ENCODE measurements around the gene PPFIBP2.
A peak's percentile ranks its signal among the peaks of the same experiment; 100 is the strongest.

PPFIBP2 gene

DNA sequence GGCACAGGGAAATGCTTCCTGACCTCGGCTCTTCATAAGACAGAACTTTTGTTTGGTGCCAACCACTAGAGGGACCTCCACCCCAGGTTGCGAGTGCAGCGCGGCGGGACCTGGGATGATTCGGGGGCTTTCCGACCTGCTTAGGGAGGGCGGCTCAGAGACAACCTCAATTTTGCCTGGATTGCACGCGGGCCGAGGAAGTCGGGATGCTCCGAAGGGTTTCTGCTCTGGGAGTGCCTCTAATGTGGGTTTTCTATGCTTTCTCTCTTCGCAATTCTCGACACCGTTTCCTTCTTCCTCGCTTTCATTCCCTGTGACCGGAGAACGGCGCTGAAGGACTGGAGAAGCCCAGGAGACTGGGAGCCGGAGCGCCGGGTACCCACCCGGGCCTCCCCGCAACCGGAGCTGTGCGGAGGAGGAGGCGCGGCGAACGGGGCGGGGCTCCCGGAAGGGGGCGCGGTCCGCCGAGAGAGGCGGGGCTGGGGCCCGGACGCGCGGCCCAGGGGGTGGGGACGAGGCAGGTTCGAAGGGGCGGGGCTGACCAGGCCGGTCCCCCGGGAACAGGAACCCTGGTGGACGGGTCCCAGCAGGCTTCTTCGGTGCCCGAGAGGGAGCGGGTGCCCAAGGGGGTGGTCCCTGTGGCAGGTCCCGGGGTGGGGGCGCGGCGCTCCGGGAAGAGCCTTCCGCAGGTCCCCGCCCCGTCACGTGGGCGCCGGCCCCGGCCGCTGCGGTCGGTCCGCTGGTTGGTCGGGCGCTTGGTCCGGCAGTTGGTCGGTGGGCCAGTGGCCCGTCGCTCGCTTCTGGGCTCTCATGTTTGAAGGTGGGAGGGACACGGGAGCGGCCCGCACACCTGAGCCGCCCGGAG lies at the start of gene PPFIBP2:
Gene PPFIBP2, plus strand, starts transcription at position 766 of the 865 bp plus-strand sequence. CDS start 35,477 bp downstream, outside the sequence.
- DNase-seq = peak; percentile 85

DNA sequence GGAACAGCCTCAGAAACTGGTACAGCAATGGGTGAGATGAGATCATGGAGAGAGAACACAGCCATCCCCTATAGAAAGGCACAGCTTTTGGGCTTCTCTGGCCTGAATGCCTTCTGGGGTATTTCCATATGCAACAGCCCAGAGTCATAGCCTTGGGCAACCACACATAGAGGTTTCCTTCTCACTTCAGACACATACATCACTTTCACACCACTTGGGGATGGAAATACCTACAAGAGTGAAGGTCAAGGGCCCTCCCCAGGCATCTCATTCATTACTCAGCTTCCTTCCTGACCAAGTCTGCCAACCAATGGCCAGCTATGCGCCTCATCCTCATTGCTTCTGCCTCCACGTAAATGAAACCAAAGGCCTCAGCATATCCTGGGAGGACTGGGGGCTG lies 46.1 kb upstream of the PPFIBP2 start:
- no peak for DNase-seq

DNA sequence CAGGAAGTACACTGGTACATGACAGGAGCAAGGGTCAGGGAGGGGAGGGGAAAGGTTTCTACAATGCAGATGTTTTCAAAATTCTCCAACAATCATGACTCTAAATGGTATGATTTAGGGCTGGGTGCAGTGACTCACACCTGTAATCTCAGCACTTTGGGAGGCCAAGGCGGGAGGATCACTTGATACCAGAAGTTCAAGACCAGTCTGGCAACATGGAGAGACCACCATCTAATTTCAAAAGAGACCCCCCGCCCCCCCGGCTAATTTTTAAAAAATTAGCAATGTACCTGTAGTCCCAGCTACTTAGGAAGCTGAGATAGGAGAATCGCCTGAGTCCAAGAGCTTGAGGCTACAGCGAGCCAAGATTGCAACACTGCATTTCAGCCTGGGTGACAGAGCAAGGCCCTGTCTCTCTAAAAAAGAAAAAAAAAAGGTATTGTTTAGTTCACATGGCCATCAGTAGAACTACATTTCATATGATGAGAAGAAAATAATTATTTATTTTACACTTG lies 44.4 kb upstream of the PPFIBP2 start:
- no peak for DNase-seq

DNA sequence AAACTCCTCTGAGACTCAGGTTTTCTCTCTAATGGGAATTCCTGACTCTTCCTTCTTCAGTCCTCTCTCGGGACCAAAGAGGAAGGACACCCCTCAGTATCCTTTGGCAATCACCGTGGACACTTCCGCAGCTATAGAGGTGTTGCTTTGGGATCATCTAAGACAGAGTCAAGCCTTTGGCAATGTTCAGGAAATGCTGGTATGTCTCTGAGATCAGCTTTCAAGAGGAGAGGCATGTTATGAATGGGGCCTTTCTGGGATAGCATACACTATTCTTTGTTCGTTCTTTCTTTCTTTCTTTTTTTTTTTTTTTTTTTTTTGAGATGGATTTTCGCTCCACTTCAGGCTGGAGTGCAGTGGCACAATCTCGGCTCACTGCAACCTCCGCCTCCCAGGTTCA lies 42.7 kb upstream of the PPFIBP2 start:
- no peak for DNase-seq

DNA sequence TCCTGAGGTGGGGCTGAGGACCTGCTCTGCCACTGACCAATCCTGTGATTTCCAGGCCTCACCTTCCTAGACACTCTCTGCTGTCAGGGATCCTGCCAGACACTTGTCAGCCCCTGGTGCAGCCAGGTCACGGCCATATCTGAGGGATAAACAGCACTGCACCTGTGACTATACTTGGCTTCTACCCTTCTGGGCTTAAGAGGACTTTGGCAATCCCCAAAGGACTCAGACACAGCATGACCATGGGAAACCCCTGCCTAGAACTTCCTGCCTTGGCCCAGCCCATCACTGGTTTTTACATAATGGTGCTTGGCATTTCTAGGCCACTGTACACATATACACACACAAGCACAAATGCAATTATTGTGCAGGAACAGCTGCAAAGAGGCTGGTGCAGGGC lies 40.1 kb upstream of the PPFIBP2 start:
- DNase-seq = no peak

DNA sequence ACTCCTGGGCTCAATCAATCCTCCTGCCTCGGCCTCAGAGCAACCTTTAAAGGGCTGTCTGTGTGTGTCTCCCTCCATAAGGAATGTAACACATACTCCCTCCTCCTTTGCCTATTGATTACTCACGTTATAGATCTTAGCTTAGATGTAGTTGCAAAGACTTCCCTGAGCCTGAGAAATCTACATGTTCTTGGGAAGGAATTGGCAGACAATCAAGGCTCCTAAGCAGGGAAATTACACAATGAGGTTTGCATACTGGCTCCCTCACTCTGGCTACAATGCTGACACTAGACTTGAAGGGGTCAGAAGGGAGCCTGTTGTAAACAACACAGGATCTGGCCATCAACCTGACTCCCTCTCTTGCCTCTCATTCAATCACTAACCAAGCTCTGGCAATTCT lies 33.7 kb upstream of the PPFIBP2 start:
- DNase-seq = no peak

DNA sequence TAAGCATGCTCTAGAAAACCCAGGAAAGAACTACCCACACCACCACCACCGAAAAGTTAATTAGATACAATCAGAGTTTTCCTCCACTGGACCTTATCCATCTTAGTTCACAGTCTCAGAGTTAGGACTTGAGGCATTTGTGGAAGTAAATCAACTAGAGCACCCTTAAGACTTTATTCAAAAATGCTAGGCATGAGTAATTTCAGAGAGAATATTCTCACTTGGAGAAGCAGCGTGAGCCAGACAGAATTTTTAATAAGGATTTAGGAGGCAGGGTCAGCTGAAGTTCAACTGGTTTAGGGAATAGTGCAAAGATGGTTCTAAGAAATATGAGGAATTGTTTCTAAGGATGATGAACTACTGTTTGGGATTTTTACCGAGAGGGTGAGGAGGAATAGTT lies 29.7 kb upstream of the PPFIBP2 start:
- no peak for DNase-seq

DNA sequence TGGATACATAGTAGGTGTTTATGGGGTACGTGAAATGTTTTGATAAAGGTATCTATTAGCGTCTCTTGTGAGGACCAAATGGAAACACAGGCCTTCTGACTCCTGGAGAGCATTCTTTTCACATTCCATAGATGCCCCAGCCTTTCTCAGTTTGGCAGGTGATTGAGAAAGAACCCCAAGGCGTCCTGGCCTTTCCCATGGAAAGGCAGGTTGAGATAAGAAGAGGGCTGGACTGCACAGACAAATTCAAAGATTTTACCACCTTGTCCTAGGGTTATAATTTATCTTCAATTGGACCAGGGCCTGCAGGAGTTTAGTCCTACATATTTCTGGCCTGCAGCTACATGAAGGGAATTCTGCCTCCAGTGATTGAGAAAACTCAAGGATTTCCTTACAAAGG lies 29.2 kb upstream of the PPFIBP2 start:
- no peak for DNase-seq

DNA sequence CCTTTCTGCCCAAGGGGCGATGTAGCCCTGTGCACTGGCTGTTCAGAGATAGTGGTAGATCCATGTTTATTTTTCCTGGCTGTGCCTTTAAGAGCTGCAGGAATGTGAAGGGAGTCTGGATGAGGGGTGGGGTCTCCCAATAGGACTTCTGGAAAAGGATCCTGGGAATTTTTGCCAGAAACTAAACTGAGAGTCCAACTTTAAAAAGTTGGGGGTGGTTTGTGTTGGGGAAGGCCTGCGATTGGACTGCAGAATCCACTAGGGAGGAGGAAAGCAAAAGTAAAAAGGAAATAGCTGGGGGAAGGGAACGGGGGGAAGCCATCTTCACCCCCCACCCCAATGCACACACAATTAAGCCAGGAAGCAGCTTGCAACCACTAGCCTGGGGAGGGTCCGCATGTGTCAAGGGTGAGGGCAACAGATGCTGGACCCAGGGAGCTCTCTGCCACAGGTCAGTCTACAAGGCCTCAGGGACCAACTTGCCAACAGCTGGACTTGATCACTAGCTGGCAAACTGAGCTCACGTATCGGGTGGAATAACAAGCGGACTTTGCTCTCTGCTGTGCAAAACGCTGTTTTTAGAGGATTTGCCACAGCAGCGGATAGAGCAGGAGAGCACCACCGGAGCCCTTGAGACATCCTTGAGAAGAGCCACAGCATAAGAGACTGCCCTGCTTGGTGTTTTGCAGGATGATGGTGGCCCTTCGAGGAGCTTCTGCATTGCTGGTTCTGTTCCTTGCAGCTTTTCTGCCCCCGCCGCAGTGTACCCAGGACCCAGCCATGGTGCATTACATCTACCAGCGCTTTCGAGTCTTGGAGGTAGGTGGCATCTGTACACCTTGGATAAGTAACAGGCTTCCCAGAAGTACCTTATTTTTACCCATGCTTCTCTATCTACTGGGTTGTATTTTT lies 28.4 kb upstream of the PPFIBP2 start, which contains the start of gene OLFML1:
Gene OLFML1, plus strand, starts transcription at position 321 of the 912 bp plus-strand sequence. Its CDS starts 370 bp downstream, at position 691.
- no peak for DNase-seq

DNA sequence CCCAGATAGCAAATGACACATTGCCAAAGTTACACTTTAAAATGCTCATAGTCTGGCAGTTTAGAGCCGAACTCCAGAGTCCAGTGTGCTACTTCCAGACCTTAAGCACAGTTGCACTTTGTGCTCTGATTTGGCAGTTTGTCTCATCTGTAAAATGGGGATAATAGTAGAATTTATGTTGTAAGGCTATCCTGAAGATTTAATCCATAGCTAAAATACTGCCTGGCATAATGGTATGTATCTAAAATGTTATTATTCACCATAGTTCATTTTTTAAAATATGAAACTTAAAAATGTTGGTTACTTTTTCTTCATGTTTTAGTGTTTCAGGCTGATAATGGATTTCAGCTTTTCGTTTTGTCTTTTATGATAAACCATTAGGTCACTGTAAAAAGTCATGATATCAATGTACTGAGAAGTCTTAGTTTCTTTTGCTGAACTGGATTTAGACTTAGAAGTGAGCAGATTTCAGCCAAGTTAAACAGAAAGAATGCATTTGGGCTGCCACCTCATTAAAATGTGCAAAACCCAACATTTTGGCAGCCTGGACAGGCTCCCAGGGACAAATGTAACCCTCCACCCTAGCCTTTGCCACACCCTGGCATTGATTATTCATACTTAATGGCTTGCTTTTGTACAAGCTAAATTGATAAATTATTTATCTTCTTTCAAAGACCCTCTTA lies 27.6 kb upstream of the PPFIBP2 start:
- DNase-seq = no peak

DNA sequence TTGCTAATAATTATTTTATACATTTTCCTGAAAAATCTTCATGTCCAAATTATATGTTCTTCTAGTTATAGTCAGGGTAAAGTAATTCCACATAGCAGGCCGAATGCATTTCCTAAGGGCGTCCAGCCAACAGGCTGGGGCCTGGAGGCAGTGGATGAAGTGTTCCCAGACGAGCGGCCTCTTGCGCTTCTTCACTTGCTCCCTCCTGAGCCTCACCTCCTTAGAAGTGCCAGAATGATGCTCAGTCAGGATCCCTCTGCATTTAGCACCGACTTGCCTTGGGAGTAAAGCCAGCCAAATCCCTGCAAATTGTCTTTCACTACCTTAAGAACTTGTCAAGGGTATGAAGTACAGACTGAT lies 27.0 kb upstream of the PPFIBP2 start:
- no peak for DNase-seq

DNA sequence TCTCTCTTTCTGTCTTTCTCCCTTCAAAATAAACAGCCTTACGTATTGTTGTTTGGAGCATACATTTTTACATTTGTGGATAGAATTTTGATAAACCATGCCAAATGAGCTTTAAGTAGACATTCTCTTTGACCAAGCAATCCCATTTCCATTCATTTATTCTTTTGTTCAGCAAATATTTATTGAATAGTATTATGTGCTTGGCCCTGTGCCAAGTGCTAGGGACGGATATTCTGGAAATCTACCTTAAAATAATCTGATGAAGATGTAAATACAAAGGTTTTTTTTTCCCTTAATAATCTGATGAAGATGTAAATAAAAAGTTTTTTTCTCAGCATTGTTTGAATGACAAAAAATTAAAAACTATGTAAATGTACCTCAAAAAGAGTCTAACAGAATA lies 26.4 kb upstream of the PPFIBP2 start:
- no peak for DNase-seq

DNA sequence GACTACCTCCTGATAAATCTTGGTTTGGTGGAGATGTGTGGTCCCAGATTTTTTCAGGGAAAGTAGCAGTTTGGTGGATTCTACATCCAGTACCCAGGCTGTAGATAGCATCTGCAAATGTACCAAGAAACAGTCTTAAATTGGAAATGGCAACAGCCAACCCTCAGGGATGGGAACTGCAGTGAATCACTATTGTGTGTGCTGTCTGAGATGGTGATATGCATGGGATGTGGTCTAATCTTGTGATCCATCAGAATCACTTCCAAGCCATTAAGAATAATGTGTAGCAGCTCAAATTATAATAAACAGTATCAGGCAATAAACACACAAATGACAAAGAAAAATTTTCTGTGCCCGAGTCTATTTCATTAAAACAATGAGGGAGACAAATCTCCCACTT lies 25.1 kb upstream of the PPFIBP2 start:
- DNase-seq = no peak

DNA sequence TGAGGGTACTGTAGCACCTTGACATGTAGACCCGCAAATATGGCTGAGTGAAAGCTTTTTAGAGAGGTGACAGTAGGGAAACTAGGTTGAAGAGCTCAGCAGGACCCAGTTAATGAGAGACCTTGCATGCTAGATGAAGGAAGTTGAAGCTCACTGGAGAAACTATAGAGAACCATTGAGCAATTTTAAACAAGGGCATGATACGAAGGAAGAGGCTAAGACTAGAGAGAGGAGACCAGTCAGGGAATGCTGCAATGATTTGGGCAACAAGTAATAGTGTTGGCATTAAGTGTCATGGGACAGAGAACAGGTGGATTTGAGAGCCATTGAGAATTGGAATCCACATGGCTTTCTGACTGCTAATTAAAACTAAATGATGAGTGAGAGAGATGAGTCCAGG lies 24.4 kb upstream of the PPFIBP2 start:
- DNase-seq = no peak

DNA sequence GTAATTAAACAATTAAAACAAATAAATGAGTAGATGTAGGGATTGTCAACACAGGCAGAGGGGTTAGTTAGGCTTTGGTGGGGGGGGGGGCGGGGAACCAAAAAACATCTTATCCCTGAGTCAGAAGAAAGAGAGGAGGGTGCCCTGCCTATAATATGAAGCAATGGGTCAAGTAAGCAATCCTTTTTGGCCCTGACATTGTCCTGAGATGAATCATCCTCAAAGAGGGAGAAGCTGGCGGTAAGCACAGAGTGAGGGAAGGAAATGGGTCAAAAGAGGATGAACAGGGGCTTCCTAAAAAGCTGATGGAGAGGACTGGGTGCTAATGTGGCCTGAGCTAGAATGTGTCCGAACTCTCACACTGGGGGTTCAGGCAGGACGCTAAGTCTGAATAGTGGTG lies 23.7 kb upstream of the PPFIBP2 start:
- DNase-seq = no peak

DNA sequence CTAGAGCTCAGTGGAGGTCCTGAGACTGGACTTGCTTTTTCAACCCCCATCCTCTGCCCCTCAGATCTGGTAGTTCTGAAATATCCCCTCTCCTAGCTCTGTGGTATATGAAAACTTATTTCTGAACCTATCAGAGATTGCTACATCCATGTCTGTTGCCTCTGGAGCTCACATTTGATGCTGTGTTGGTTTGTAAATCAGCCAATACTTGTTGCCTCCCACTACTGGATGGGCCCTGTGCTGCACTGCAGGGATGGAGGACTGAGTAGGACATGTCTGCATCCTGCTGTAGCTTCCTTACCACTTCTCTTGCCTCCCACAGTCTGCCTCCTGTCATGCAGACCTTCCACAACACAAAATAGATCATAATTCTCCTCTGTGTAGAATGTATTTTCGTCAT lies 23.3 kb upstream of the PPFIBP2 start:
- DNase-seq = no peak

DNA sequence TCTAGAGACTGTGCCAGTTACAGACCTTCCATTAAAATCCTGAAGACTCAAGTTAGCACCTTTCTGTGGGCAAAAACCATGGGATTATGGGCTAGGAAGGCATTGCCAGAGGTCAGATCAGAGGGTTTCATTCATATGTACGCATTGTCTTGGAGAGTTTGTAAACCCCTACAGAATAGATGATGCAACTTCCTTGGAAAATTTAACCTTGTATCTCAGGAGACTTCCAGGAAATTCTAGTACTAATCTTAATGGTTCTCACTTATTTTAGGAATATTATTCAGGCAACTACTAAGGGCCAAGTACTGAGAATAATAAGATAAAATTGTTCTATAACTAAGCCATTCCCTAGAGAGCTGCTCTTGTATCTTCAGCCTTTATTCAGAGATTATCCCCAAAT lies 21.5 kb upstream of the PPFIBP2 start:
- no peak for DNase-seq

DNA sequence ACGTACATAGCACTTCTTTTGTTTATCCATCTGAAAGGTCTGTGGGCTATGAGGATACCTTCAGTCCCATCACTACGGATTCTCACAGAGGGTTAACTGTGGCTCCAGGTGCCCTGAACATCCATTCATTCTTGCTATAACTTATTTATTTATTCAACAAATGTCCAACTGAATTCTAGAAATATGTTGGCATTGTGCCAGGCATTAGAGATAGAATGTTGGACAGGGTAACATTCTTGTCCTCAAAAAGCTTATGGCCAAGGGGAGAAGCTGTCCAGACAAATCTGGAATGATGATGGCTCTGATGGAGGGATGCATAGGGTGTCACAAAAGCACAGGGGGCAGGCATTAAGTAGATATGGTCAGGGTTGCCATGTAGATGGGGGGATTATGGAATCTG lies 20.1 kb upstream of the PPFIBP2 start:
- DNase-seq = no peak

DNA sequence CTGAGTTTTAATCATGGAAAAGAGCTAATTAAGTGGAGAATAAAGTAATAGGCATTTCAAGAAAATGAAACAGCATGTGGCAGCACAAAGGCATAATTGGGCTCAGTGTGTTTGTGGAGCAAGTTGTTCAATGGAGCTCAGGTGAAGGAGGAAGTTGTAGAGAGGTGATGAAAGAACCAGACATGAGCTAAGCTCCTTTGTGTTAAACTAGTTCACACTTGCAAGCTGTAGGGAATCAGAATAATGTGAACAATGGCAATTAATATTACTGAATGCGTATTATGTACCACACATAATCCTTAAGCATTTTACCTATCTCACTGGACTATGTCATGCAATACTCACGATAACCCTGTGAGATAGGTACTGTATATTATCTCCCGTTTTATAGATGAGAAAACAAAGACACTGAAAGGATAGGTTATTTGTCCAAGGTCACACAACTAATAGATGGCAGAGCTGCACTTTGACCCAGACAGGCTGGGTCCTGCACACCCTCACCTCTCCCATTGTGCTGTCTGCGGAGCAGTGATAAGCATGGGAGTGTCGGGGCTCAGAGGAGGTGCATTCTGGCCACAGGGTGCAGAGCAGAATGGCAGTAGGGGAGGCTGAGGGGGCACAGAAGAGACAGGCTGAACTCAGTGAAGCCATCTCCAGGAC lies 19.6 kb upstream of the PPFIBP2 start:
- DNase-seq = no peak

DNA sequence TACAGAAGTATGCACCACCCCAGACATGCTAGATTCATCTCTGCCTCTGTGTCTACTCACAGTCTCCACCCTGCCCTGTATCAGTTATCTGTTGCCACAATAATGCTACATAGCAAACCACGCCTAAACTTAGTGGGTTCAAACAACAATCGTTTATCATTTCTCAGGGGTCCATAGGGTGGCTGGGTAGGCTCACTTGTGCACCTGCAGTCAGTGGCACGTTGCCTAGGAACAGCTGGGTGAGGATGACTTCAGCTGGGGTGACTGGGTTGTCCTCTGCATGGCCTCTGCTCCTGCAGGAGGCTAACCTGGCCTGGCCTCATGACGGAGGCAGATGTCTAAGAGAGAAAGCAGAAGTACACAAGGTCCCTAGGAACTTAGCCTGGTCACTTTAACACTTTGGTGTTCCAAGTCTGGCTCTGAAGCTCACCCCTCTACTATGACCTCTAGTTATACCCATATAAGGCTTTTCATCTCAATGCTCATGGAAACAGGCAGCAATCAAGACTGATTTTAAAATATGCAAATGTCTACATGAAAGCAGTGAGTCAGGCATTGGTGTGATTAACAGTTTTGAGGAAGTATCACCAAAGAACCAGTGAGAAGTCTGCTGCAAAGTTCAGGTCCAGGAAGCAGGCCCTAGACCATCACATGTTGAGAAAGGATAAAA lies 17.8 kb upstream of the PPFIBP2 start:
- no peak for DNase-seq

DNA sequence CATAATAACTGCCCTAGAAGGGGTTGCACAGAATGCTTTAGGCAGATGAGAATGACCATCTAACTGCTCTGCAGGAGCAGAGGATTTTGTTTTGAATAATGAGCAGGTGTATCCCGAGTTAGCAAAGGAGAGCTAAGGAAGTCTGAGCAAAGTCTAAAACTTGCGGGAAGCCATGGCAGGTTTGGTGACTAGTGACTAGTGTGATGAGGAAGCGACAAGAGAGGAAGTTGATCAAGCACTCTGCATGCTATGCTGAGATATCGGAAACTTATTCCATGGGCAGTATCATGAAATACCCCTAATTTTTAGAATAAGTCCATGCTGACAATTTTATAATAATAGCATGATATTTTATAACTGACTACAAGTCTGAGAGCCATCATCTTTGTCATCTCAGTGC lies 15.6 kb upstream of the PPFIBP2 start:
- no peak for DNase-seq

DNA sequence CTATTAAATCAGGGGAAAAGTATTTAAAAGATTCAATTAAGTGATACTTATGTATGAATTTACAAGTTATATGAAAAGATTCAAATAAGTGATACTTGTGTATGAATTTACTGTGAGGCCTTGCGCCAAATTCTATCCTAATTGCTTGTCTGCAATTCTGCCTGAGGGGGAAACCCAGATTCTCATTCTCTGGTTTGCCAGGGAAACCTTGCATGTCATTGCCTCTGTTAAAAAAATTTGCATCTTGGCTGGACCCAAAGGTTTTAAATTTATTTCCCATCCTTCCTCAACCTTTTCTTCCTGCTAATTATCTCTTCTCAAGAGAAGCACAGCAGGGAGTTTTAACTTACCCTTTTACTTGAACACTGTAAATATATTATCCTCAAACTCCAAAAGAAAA lies 14.7 kb upstream of the PPFIBP2 start:
- DNase-seq = no peak
